AG09319 (cell line): ENCODE results near the gene PPP4R2.

ENCODE experiments used
- DNase-seq: peaks from one replicate; pipeline ENCODE4 v3.0.0-alpha.2; 2010; ENCODE audit warnings: low read depth; ENCODE audit errors: extremely low read depth
- CTCF ChIP-seq: IDR thresholded peaks from 2 replicates; pipeline ENCODE4 v1.5.1; 2011; ENCODE audit warnings: low read depth, mild to moderate bottlenecking, inconsistent platforms, low read length, moderate library complexity

Gene PPP4R2

GRCh38 chr3:73110530-73110929 lies 113.9 kb downstream of the PPP4R2 start:
- DNase-seq = no peak
- no peak for TF ChIP-seq CTCF

GRCh38 chr3:73114711-73115110 lies 118.1 kb downstream of the PPP4R2 start:
- DNase-seq = no peak
- TF ChIP-seq CTCF = no peak

GRCh38 chr3:73115806-73116205 lies 119.2 kb downstream of the PPP4R2 start:
- no peak for TF ChIP-seq CTCF
- DNase-seq = no peak
